ENCODE data around the gene TRAF7.
"Not testable (repeated sequence)": the region's sequence is repeated elsewhere in the genome, so short reads cannot be mapped to it uniquely, and the experiment has no call there.

DNA sequence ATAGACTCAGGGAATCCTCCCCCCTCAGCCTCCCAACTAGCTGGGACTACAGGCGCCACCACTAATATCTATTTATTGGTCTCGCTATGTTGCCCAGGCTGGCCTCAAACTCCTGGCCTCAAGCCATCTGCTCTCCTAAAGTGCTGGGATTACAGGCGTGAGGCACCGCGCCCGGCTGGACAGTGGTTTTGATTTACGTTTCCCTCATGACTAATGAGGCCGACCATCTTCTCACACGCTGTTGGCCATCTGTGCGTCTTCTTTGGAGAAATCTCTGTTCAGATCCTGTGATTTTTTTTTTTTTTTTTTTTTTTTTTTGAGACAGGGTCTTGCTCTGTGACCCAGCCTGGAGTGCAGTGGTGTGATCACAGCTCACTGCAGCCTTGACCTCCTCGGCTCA lies 26.3 kb upstream of the TRAF7 start:
- TF ChIP-seq, protein P1, sequence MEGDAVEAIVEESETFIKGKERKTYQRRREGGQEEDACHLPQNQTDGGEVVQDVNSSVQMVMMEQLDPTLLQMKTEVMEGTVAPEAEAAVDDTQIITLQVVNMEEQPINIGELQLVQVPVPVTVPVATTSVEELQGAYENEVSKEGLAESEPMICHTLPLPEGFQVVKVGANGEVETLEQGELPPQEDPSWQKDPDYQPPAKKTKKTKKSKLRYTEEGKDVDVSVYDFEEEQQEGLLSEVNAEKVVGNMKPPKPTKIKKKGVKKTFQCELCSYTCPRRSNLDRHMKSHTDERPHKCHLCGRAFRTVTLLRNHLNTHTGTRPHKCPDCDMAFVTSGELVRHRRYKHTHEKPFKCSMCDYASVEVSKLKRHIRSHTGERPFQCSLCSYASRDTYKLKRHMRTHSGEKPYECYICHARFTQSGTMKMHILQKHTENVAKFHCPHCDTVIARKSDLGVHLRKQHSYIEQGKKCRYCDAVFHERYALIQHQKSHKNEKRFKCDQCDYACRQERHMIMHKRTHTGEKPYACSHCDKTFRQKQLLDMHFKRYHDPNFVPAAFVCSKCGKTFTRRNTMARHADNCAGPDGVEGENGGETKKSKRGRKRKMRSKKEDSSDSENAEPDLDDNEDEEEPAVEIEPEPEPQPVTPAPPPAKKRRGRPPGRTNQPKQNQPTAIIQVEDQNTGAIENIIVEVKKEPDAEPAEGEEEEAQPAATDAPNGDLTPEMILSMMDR (IDR thresholded peaks at IDR 0.05): not testable (repeated sequence)
- TF ChIP-seq POLR2A, POLR2AphosphoS5 (IDR thresholded peaks at IDR 0.05): not testable (repeated sequence)

All from upper lobe of left lung (tissue), 4 donors.